K562 (cell line): ENCODE measurements around the gene CNNM2. TPM values are rescaled to one million over a fixed set of nuclear protein-coding genes. Genes with fewer than 3 reads are reported as not detected.

ENCODE experiments used
- BRD9 ChIP-seq: fragments of 450-650 bp; IDR thresholded peaks from 2 replicates; pipeline ENCODE4 v1.6.1; 2018; ENCODE audit warnings: low read depth; ENCODE audit not compliant: partially characterized antibody
- CEBPB ChIP-seq: fragments of 450-650 bp; IDR thresholded peaks from 2 replicates; pipeline ENCODE4 v1.6.1; 2016; ENCODE audit warnings: missing genetic modification characterization, missing compliant biosample characterization
- EP400 ChIP-seq: fragments of 450-650 bp; IDR thresholded peaks from 2 replicates; pipeline ENCODE4 v1.6.1; 2017; ENCODE audit warnings: antibody characterized with exemption, mild to moderate bottlenecking, moderate library complexity
- FOXA3 ChIP-seq, 2 experiments: fragments of 450-650 bp in 1 of 2; sonication (generic) in 1 of 2; formaldehyde crosslinking; IDR thresholded peaks in 1 of 2; conservative IDR thresholded peaks in 1 of 2; 2 replicates each; pipeline versions ENCODE4 v1.4.0 to v1.8.0; 2020 to 2022; ENCODE audit warnings: mild to moderate bottlenecking in 2 of 2, missing genetic modification reagents in 1 of 2
- LEF1 ChIP-seq: fragments of 450-650 bp; IDR thresholded peaks from 2 replicates; pipeline ENCODE4 v1.6.1; 2016; ENCODE audit warnings: mild to moderate bottlenecking
- MXI1 ChIP-seq: IDR thresholded peaks from 2 replicates; pipeline ENCODE4 v1.6.1; 2011; ENCODE audit warnings: low read depth, mild to moderate bottlenecking, improper control_type of control experiment, low read length
- MYBL2 ChIP-seq, 2 experiments: fragments of 450-650 bp in 1 of 2; sonication (generic) in 1 of 2; formaldehyde crosslinking in 1 of 2; IDR thresholded peaks; 2 replicates each; pipeline versions ENCODE4 v1.6.1 to v1.8.1; 2017 to 2022; ENCODE audit warnings: borderline replicate concordance in 1 of 2, inconsistent platforms in 1 of 2, low read depth in 1 of 2, mild to moderate bottlenecking in 1 of 2, missing genetic modification reagents in 1 of 2, moderate library complexity in 1 of 2
- NBN ChIP-seq: fragments of 450-650 bp; IDR thresholded peaks from 2 replicates; pipeline ENCODE4 v1.6.1; 2016; ENCODE audit warnings: low read depth, mild to moderate bottlenecking
- NCOR1 ChIP-seq: fragments of 450-650 bp; IDR thresholded peaks from 2 replicates; pipeline ENCODE4 v1.6.1; 2016; ENCODE audit warnings: mild to moderate bottlenecking, moderate library complexity
- NEUROD1 ChIP-seq: fragments of 150-350 bp; IDR thresholded peaks from 2 replicates; pipeline ENCODE4 v1.6.1; 2014; ENCODE audit warnings: borderline replicate concordance, low read length, low read depth; ENCODE audit not compliant: partially characterized antibody
- NFIC ChIP-seq: fragments of 450-650 bp; IDR thresholded peaks from 2 replicates; pipeline ENCODE4 v1.6.1; 2017; ENCODE audit warnings: mild to moderate bottlenecking, inconsistent platforms
- RFX1 ChIP-seq: fragments of 450-650 bp; IDR thresholded peaks from 2 replicates; pipeline ENCODE4 v1.6.1; 2016; ENCODE audit warnings: mild to moderate bottlenecking, moderate library complexity
- RNF2 ChIP-seq: sonication (generic); IDR thresholded peaks from 2 replicates; pipeline ENCODE4 v1.6.1; 2016
- SAFB2 ChIP-seq: fragments of 200-400 bp; formaldehyde crosslinking; IDR thresholded peaks from 2 replicates; pipeline ENCODE4 v1.6.1; 2018; ENCODE audit warnings: borderline replicate concordance, low read length, low read depth, moderate library complexity; ENCODE audit not compliant: severe bottlenecking
- SMAD2 ChIP-seq: fragments of 150-350 bp; IDR thresholded peaks from 2 replicates; pipeline ENCODE4 v1.6.1; 2014; ENCODE audit warnings: low read depth, mild to moderate bottlenecking, low read length
- SMARCC2 ChIP-seq: fragments of 450-650 bp; IDR thresholded peaks from 2 replicates; pipeline ENCODE4 v1.6.1; 2017; ENCODE audit warnings: antibody characterized with exemption, moderate library complexity, mild to moderate bottlenecking, low read depth
- STAT5A ChIP-seq: IDR thresholded peaks from 2 replicates; pipeline ENCODE4 v1.6.1; 2012; ENCODE audit warnings: low read length, inconsistent platforms, borderline replicate concordance
- TBP ChIP-seq: optimal IDR thresholded peaks from 2 replicates; pipeline ENCODE3; 2011; ENCODE audit warnings: low read depth, low read length, improper control_type of control experiment
- TEAD4 ChIP-seq, 2 experiments: sonication (generic) in 1 of 2; formaldehyde crosslinking in 1 of 2; IDR thresholded peaks; 2 replicates each; pipeline versions ENCODE4 v1.6.1 to v1.8.0; 2012 to 2022; ENCODE audit warnings: borderline replicate concordance in 1 of 2, inconsistent platforms in 1 of 2, low read length in 1 of 2, mild to moderate bottlenecking in 1 of 2, missing genetic modification reagents in 1 of 2
- TGIF2 ChIP-seq: sonication (generic); formaldehyde crosslinking; IDR thresholded peaks from 2 replicates; pipeline ENCODE4 v1.8.1; 2022; ENCODE audit warnings: mild to moderate bottlenecking, missing genetic modification reagents, moderate library complexity
- ZKSCAN1 ChIP-seq: fragments of 150-350 bp; IDR thresholded peaks from 2 replicates; pipeline ENCODE4 v1.6.1; 2016; ENCODE audit warnings: low read depth, low read length
- polyA plus RNA-seq, 8 experiments: library from polyadenylated mRNA; depleted of rRNA in 4 of 8; stranded (reverse) in 5 of 8; unstranded in 3 of 8; fragments of >200 nt; fragmentation: Nextera tagmentation in 2 of 8; fragmentation: Illumina TruSeq in 1 of 8; extraction: Ambion mirVana in 2 of 8; extraction: Trizol in 1 of 8; gene quantifications; 2 replicates each; pipeline versions ENCODE4 v1.2.1 to v1.2.3, GENCODE V29; 2011 to 2014; ENCODE audit warnings: inconsistent platforms in 1 of 8, missing spikeins in 1 of 8
- total RNA-seq, 7 experiments: library from RNA; depleted of rRNA in 6 of 7; stranded (reverse); fragments of >200 nt in 6 of 7; fragmentation: Illumina TruSeq in 2 of 7; extraction: Trizol in 2 of 7; gene quantifications; 2 replicates each; pipeline versions ENCODE4 v1.2.1 to v1.2.3, GENCODE V29; 2011 to 2021; ENCODE audit warnings: low replicate concordance in 1 of 7
- TF ChIP-seq, protein P1 (sequence below): fragments of 450-650 bp; IDR thresholded peaks from 2 replicates; pipeline ENCODE4 v1.7.1; 2018; ENCODE audit warnings: mild to moderate bottlenecking, low read depth; ENCODE audit not compliant: partially characterized antibody
- TF ChIP-seq, protein P2 (sequence below): sonication (generic); IDR thresholded peaks from 2 replicates; pipeline ENCODE4 v1.6.1; 2016

The CNNM2 gene
- total and polyA plus RNA-seq, 9 of the 15 experiments (the other 6 are each of a cell fraction or from before 2014, with no cell fraction given) = 0.21 to 5.0 (median 1.3) TPM

GRCh38 chr10:102988404-102989314 is 70.6 kb downstream of the CNNM2 start (continued):
- TF ChIP-seq FOXA3 (CRISPR knock-in tag; conservative IDR thresholded peaks at IDR 0.05 in 1 of 2, IDR thresholded peaks at IDR 0.05 in 1 of 2) (peak; percentile 46 to 64; a peak in 3 of 4 replicates), RNF2 (peak; percentile 61; the same call in 1 of the 2 replicates), RFX1 (0 out of 2 replicates have a peak, but pooled peaks have one; percentile 7), EP400 (0 out of 2 replicates have a peak, but pooled peaks have one; percentile 23), MXI1 (peak; percentile 57; the same call in 1 of the 2 replicates), SMAD2 (no peak), ZKSCAN1 (no peak), LEF1 (peak; percentile 87), MYBL2 (IDR thresholded peaks at IDR 0.05; ENCODE audit: low read depth) (no peak; the same call in 1 of the 2 replicates), MYBL2 (CRISPR knock-in tag; IDR thresholded peaks at IDR 0.05; ENCODE audit: borderline replicate concordance) (no peak), TBP (peak; percentile 0), SAFB2 (no peak), NEUROD1 (peak; percentile 63), TEAD4 (IDR thresholded peaks at IDR 0.05; ENCODE audit: low read length) (peak; percentile 95), TEAD4 (CRISPR knock-in tag; IDR thresholded peaks at IDR 0.05; ENCODE audit: borderline replicate concordance) (no peak), NCOR1 (peak; percentile 91), STAT5A (peak; percentile 80), SMARCC2 (peak; percentile 92; the same call in 1 of the 2 replicates), TGIF2 (CRISPR knock-in tag) (no peak), NFIC (peak; percentile 95), BRD9 (peak; percentile 93), CEBPB (tag) (peak; percentile 83), NBN (no peak)
- TF ChIP-seq, protein P1, sequence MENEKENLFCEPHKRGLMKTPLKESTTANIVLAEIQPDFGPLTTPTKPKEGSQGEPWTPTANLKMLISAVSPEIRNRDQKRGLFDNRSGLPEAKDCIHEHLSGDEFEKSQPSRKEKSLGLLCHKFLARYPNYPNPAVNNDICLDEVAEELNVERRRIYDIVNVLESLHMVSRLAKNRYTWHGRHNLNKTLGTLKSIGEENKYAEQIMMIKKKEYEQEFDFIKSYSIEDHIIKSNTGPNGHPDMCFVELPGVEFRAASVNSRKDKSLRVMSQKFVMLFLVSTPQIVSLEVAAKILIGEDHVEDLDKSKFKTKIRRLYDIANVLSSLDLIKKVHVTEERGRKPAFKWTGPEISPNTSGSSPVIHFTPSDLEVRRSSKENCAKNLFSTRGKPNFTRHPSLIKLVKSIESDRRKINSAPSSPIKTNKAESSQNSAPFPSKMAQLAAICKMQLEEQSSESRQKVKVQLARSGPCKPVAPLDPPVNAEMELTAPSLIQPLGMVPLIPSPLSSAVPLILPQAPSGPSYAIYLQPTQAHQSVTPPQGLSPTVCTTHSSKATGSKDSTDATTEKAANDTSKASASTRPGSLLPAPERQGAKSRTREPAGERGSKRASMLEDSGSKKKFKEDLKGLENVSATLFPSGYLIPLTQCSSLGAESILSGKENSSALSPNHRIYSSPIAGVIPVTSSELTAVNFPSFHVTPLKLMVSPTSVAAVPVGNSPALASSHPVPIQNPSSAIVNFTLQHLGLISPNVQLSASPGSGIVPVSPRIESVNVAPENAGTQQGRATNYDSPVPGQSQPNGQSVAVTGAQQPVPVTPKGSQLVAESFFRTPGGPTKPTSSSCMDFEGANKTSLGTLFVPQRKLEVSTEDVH = no peak
- TF ChIP-seq, protein P2, sequence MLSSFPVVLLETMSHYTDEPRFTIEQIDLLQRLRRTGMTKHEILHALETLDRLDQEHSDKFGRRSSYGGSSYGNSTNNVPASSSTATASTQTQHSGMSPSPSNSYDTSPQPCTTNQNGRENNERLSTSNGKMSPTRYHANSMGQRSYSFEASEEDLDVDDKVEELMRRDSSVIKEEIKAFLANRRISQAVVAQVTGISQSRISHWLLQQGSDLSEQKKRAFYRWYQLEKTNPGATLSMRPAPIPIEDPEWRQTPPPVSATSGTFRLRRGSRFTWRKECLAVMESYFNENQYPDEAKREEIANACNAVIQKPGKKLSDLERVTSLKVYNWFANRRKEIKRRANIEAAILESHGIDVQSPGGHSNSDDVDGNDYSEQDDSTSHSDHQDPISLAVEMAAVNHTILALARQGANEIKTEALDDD = peak; percentile 100
